Transverse colon (tissue), 4 donors: ENCODE measurements around the gene OLFML1. TPM values are rescaled to one million over a fixed set of nuclear protein-coding genes. Genes with fewer than 3 reads are reported as not detected.
A peak's percentile ranks its signal among the peaks of the same experiment; 100 is the strongest.

ENCODE experiments used
- DNase-seq: peaks from one replicate; pipeline ENCODE4 v3.0.0-alpha.2; 2019
- H3K27ac ChIP-seq, 4 donors: fragments of 200-600 bp; sonication (generic); 2 replicates each; pipeline ENCODE4 v1.5.1; 2016 to 2018; ENCODE audit warnings: inconsistent platforms in 4 of 4
- H3K27me3 ChIP-seq: fragments of 200-600 bp; sonication (generic); 2 replicates; pipeline ENCODE4 v1.5.1; 2017; ENCODE audit warnings: inconsistent platforms
- H3K36me3 ChIP-seq, 4 donors: fragments of 200-600 bp; sonication (generic); 2 replicates each; pipeline ENCODE4 v1.5.1; 2017 to 2019; ENCODE audit warnings: inconsistent platforms in 4 of 4
- H3K4me1 ChIP-seq, 4 donors: fragments of 200-600 bp; sonication (generic); 2 replicates each; pipeline ENCODE4 v1.5.1; 2017 to 2020; ENCODE audit warnings: inconsistent platforms in 4 of 4
- H3K4me3 ChIP-seq, 4 donors: fragments of 200-600 bp; sonication (generic); 1 replicate in 1 of 4; 2 replicates in 3 of 4; pipeline versions ENCODE4 v1.5.1 to v1.6.1; 2017 to 2019; ENCODE audit warnings: inconsistent platforms in 4 of 4
- H3K9me3 ChIP-seq, 2 donors: fragments of 200-600 bp; sonication (generic); 2 replicates each; pipeline ENCODE4 v1.5.1; 2017 to 2019; ENCODE audit warnings: inconsistent platforms in 2 of 2
- EP300 ChIP-seq: sonication (generic); formaldehyde crosslinking; IDR thresholded peaks from one replicate; pipeline ENCODE4 v1.6.1; 2017; ENCODE audit warnings: antibody characterized with exemption, low read depth
- POLR2A ChIP-seq: fragments of 450-650 bp; IDR thresholded peaks from one replicate; pipeline ENCODE4 v1.6.1; 2016; ENCODE audit warnings: antibody characterized with exemption, mild to moderate bottlenecking, moderate library complexity
- POLR2AphosphoS5 ChIP-seq, 3 donors: sonication (generic); formaldehyde crosslinking; IDR thresholded peaks; one replicate each; pipeline ENCODE4 v1.6.1; 2016; ENCODE audit warnings: antibody characterized with exemption in 3 of 3
- WGBS, 2 donors: methylation state at CpG; one replicate each; pipeline ENCODE4 v1.1.5; 2018; ENCODE audit warnings: low coverage in 1 of 2; 5-methylcytosine and 5-hydroxymethylcytosine counted together
- in situ Hi-C, 4 donors: fragments of 200-750 bp; cut with MboI; loops; one replicate each; pipeline versions ENCODE4 v1.15.0 to v1.15.1; 2017; ENCODE audit warnings: low sequenced_read_pairs in 3 of 4, low pct_ligation_motif_present in 1 of 4, low pct_unique_long_range_greater_than_20kb in 1 of 4
- intact Hi-C: fragments of 100-400 bp; cut with DNase I; formaldehyde crosslinking; loops from one replicate; pipeline ENCODE4 v1.15.1; 2023; ENCODE audit warnings: low total_unique reads
- total RNA-seq, 4 donors: library from RNA; depleted of rRNA; stranded (reverse); fragments of >200 nt; gene quantifications; one replicate each; pipeline ENCODE4 v1.1.0, GENCODE V29; 2016
- TF ChIP-seq, protein P1 (sequence below), 5 experiments: fragments of 200-600 bp in 3 of 5; fragments of 450-650 bp in 2 of 5; sonication (generic) in 3 of 5; IDR thresholded peaks; 1 replicate in 2 of 5; 2 replicates in 3 of 5; pipeline ENCODE4 v1.5.1; 2016 to 2017; ENCODE audit warnings: antibody characterized with exemption in 5 of 5, inconsistent platforms in 3 of 5, mild to moderate bottlenecking in 2 of 5, moderate library complexity in 1 of 5

The OLFML1 gene
- total RNA-seq, 4 donors from 2014 or later, result 0.20 to 4.8 (median 2.6) TPM; not detected in 1

DNA sequence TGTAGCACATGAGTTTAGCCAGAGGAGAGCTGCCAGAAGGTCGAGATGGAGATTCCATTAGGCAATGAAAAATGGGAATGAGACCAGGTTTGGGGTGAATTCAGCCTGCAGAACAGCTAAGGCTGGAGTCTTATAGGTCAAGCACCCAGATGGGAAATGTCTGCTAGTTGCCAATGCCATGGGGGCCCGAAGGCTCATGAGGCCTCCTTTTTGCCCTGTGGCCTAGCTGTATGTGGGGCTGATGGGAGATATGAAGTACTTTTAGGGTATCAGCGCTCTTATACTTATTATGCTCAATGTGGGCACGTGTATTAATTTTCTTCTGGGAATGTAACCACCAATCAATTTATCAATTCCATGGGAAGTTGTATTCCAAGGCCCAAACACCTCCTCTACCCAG is 37.2 kb downstream of the OLFML1 start:
- 95 to 100% methylated on average over 2 to 4 of the region's 4 CpGs for WGBS, 2 donors
- peak overlapping the region in 1 of 4 donors; percentile 17 for H3K27ac ChIP-seq
- H3K9me3 ChIP-seq, result no peaks in the 10 kb centered on the region
- DNase-seq, result no peak
- peaks cover 0 to 19% (median 0%) of the 10 kb centered on the region in 4 donors for H3K4me1 ChIP-seq
- TF ChIP-seq, protein P1, sequence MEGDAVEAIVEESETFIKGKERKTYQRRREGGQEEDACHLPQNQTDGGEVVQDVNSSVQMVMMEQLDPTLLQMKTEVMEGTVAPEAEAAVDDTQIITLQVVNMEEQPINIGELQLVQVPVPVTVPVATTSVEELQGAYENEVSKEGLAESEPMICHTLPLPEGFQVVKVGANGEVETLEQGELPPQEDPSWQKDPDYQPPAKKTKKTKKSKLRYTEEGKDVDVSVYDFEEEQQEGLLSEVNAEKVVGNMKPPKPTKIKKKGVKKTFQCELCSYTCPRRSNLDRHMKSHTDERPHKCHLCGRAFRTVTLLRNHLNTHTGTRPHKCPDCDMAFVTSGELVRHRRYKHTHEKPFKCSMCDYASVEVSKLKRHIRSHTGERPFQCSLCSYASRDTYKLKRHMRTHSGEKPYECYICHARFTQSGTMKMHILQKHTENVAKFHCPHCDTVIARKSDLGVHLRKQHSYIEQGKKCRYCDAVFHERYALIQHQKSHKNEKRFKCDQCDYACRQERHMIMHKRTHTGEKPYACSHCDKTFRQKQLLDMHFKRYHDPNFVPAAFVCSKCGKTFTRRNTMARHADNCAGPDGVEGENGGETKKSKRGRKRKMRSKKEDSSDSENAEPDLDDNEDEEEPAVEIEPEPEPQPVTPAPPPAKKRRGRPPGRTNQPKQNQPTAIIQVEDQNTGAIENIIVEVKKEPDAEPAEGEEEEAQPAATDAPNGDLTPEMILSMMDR (IDR thresholded peaks at IDR 0.05), result no peak
- TF ChIP-seq POLR2A, result no peak
- no peak for TF ChIP-seq POLR2AphosphoS5 (IDR thresholded peaks at IDR 0.05)
- TF ChIP-seq EP300, result no peak
- H3K27me3 ChIP-seq, result no peaks in the 10 kb centered on the region
- no peaks in the 10 kb centered on the region for H3K36me3 ChIP-seq
- in situ Hi-C loops, result no loop called here
- intact Hi-C loops, result no loop called here
- H3K4me3 ChIP-seq, result no peak overlapping the region

DNA sequence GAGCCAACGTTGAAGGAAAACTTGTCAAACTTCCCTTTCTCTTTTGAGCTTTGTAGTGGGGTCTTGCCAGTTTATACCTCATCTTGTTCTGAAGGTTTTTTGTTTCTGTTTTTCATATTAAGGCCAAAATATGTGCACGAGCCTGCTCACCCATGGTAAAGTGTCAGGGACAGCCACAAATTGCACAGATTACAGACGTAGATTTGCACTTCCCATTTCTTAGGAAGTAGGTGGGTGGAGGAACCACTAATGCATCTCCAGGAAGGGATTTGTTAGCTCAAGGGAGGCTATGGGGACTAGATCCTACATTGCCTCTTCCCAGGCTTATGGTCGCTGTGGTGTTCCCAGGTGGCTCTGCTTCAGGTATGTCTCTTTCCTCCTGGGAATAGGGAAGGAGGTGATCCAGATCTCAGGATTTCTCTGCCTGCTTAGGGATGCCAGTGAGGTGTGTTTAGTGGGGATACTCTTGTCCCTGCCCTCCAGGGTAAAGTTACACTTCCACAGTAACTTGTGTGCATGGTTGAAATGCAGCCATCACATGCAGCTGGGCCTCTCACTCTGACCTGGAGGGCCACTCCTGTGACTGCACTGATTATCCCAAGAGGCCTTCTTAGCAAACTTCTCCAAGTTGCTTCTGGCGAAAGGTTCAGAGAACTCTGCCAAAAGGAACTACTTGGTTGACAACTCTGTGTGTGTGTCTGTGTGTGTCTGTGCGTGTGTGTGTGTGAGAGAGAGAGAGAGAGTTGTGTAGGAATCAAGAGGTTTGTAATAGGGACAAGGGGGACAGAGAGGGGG is 38.3 kb downstream of the OLFML1 start:
- Histone ChIP-seq H3K27ac (no peak overlapping the region), H3K4me1 (peaks cover 0 to 19% (median 0%) of the 10 kb centered on the region in 4 donors), H3K4me3 (no peak overlapping the region), H3K9me3 (no peaks in the 10 kb centered on the region), H3K36me3 (no peaks in the 10 kb centered on the region), H3K27me3 (no peaks in the 10 kb centered on the region)
- intact Hi-C loops, result no loop called here
- in situ Hi-C loops, result no loop called here
- no peak for DNase-seq
- 71 to 79% methylated on average over 3 to 6 of the region's 6 CpGs for WGBS, 2 donors
- TF ChIP-seq, protein P1 (IDR thresholded peaks at IDR 0.05), result no peak
- no peak for TF ChIP-seq POLR2A

DNA sequence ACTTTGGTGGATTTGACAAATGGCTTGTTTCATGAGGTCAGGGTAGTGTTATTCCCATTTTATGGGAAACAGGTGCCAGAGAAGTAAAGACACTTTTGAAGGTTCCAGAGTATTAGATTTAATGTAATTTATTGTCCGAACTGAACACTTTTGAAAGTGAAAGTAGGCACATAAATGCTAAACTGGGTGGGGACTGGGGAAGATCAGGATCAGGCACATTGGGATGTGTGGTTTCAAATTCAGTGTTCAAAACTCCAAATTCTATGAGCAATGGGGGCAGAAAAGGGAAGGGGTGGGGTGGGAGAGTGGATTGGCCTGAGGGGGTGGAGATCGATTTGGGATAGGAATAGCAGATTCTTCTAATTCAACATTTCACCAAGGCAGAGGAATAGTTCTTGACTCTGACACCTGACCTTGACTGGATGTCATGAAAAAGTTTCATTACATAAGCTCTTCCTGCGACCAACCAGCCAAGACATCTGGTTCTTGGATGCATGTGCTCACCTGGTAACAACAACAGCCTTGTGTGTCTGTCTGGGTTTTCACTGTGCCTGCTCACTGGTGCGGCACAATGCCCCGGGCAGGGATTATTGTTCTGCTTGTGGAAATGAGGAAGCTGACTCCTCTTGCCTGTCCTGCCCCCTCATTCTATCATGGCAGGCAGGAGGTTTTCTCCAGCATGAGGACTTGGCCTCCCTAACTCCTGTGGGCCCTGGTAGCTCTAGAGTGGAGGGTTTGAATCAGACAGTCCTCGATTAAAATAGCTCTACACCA is 39.3 kb downstream of the OLFML1 start:
- in situ Hi-C loops (no loop called here), intact Hi-C loops (no loop called here)
- H3K4me3 ChIP-seq, result no peak overlapping the region
- WGBS, 2 donors, result 76 to 86% methylated on average over 4 to 6 of the region's 6 CpGs
- TF ChIP-seq POLR2A (no peak), EP300 (no peak), POLR2AphosphoS5 (IDR thresholded peaks at IDR 0.05) (no peak)
- TF ChIP-seq, protein P1 (IDR thresholded peaks at IDR 0.05), result no peak
- DNase-seq, result peak; percentile 18
- H3K27me3 ChIP-seq, result no peaks in the 10 kb centered on the region
- H3K27ac ChIP-seq, result no peak overlapping the region
- H3K4me1 ChIP-seq, result peaks cover 0 to 19% (median 0%) of the 10 kb centered on the region in 4 donors
- H3K36me3 ChIP-seq, result no peaks in the 10 kb centered on the region
- no peaks in the 10 kb centered on the region for H3K9me3 ChIP-seq

DNA sequence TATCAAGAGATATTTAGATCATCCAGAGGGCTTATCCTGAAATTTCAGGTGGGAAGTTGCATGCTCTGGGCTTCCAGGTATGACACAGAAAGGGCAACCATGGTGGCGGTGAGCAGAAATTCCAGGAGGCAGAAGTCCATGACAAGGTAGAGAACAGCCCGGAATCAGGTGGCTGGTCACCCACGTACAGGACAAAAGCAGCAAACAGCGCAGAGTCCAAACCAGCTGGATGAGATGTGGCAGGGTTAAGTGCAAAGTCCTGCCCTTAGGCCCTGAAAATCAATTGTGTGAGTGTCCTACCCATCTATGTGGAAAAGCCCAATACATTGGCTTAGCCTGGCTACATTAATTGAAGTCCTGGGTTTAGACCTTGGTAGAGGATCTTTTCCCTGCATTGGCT is 40.1 kb downstream of the OLFML1 start:
- WGBS, 2 donors, result 92% methylated on average over 4 of the region's 4 CpGs
- DNase-seq, result no peak
- in situ Hi-C loops, result no loop called here

More for the DNA sequence above, 40.1 kb downstream of the OLFML1 start:
- intact Hi-C loops, result no loop called here
- no peak for TF ChIP-seq POLR2A
- TF ChIP-seq EP300, result no peak
- TF ChIP-seq POLR2AphosphoS5 (IDR thresholded peaks at IDR 0.05), result no peak
- TF ChIP-seq, protein P1 (IDR thresholded peaks at IDR 0.05), result no peak
- H3K36me3 ChIP-seq, result no peaks in the 10 kb centered on the region
- no peaks in the 10 kb centered on the region for H3K9me3 ChIP-seq
- H3K4me3 ChIP-seq, result no peak overlapping the region
- H3K4me1 ChIP-seq, result peaks cover 0 to 19% (median 0%) of the 10 kb centered on the region in 4 donors
- H3K27me3 ChIP-seq, result no peaks in the 10 kb centered on the region
- H3K27ac ChIP-seq, result no peak overlapping the region
